Measurements from ENCODE around the gene BFSP1.
A peak's percentile ranks its signal among the peaks of the same experiment; 100 is the strongest.

BFSP1 gene

GRCh38 chr20:17518339-17519052 lies 12.7 kb downstream of the BFSP1 start:
- no peak for DNase-seq

DNA sequence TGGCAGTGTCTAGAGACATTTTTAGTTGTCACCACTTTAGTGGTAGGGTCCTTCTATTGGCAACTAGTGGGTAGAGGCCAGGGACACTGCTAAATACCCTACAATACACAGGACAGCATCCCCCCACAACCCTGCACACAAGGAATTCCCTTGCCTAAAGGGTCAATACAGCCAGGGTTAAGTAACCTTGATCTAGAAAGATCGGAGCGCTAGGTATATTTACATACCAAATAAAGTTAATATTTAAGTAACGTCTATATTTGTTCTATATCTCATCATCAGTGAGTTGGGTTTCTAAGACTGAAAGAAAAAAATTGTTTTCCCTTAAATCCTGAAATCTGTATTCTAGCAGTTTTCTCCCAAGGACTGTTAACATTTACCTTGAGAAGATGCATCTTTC lies 16.1 kb downstream of the BFSP1 start:
- DNase-seq: no peak

DNA sequence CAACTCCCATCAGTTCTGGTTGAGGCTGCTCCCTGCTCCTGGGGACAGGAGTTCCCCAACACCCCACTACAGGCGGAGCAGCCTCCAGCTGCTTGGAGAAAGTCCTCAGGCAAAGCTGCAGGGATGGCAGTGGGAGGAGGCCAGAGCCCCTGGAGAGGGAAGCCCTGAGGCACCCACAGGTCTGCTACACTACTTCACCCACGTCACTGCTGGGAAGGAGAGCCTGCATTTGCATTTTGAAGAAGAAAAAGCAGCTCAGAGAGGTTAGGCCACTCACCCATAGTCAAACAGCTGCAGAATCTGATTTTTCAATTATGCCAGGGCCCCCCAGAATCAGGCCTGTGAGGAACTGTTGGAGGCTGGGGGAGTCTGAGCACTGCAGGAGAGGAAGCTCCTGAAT lies 17.2 kb downstream of the BFSP1 start:
- no peak for DNase-seq

DNA sequence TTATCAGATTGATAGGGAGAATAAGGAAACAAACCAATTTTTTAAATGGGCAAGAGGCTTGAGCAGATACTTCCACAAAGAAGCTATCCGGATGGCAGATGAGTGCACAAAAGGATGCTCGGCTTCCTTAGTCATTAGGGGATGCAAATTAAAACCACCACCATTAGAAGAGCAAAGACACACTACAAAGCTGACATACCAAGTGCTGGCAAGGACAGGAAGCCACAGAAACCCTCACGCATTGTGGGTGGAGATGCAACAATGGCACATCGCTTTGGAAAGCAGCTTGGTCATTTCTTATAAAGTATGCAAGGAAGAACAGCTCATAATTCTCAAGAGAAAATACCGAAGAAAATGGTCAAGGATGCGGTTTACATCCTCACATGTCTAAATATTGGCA lies 19.8 kb downstream of the BFSP1 start:
- no peak for DNase-seq

DNA sequence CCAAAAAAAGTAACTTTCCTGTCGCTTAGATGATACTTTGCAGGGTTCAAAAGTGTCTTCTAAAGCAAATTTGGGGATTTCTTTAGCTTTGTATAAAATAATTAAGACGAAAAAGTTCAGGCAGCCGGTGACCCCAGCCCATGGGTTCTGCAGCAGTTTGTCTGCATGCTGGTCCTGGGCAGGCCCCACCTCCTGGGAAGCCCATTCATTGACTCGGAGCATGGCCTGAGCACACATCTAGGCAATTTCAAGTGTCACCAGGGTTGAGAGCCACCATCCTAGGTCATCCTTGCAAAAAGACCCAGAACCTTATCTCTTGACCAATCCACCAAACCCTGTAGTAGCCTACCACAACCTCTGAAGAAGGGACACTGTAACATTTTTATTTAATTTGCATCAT lies 20.6 kb downstream of the BFSP1 start:
- no peak for DNase-seq

- no peak for DNase-seq
Measured at GRCh38 chr20:17508756-17509155, 22.4 kb downstream of the BFSP1 start.

DNA sequence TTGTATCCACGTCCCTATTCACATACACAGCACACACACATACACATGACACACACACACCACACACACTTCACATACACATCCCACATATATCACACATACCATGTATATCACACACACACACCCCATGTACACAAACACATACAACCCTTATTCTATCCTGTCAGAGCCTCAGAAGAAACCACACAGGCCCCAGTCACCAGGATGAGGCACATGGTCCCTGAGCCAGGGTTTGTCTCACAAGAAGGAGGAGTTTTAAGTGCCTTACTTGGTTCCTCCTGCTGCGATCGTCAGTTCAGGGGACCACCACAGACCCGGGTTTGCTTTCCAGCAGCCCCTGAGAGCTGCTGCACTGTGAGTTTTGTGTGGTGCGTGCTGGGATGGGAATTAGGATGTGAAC lies 23.6 kb downstream of the BFSP1 start:
- DNase-seq: no peak

- no peak for DNase-seq
Measured at GRCh38 chr20:17507032-17507431, 24.1 kb downstream of the BFSP1 start.

- peak; percentile 34 for DNase-seq
Measured at GRCh38 chr20:17505636-17506517, 25.3 kb downstream of the BFSP1 start.

- DNase-seq: peak; percentile 1
Measured at GRCh38 chr20:17504898-17505635, 26.1 kb downstream of the BFSP1 start.

- no peak for DNase-seq
Measured at GRCh38 chr20:17504066-17504897, 26.9 kb downstream of the BFSP1 start.

GRCh38 chr20:17503301-17504065 lies 27.7 kb downstream of the BFSP1 start:
- DNase-seq: no peak

GRCh38 chr20:17502105-17502504 lies 29.1 kb downstream of the BFSP1 start:
- no peak for DNase-seq

DNA sequence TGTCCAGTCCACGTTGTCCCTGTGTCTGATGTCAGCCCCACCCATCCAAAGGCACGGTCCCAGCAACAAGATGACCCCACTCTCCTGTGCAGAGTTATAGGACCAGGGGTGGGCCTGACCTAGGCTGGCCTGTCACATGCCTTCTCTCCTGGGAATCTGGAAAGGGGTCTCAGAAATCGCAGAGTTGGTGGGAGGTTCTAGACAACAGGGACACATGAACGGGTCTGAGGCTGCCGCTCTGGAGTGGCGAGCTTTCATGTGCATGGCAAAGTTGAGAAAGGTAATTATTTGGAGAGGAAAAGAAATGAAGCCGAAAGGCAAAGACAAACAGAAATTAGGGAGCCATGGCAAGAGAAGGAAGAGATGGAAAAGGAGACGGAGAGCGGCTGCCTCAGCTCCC lies 29.5 kb downstream of the BFSP1 start:
- no peak for DNase-seq

GRCh38 chr20:17500826-17501225 lies 30.4 kb downstream of the BFSP1 start:
- no peak for DNase-seq

GRCh38 chr20:17500271-17500670 lies 30.9 kb downstream of the BFSP1 start:
- DNase-seq: no peak

DNA sequence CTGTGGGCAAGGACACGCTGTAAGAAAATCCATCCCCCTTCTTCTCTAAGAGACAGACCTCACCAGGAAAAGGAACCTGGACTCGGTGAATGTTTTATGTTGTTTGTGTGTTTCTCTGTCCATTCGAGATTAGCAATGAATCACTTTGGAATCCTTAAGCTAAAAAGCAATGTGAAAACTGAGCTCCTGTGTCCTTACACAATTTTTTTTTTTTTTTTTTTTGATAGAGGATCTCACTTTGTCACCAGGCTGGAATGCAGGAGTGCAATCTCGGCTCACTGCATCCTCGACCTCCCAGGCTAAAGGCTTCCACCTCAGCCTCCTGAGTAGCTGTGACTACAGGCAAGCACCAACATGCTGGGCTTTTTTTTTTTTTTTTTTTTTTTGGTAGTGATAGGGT lies 32.1 kb downstream of the BFSP1 start:
- DNase-seq: no peak

GRCh38 chr20:17498641-17499040 lies 32.5 kb downstream of the BFSP1 start:
- no peak for DNase-seq

DNA sequence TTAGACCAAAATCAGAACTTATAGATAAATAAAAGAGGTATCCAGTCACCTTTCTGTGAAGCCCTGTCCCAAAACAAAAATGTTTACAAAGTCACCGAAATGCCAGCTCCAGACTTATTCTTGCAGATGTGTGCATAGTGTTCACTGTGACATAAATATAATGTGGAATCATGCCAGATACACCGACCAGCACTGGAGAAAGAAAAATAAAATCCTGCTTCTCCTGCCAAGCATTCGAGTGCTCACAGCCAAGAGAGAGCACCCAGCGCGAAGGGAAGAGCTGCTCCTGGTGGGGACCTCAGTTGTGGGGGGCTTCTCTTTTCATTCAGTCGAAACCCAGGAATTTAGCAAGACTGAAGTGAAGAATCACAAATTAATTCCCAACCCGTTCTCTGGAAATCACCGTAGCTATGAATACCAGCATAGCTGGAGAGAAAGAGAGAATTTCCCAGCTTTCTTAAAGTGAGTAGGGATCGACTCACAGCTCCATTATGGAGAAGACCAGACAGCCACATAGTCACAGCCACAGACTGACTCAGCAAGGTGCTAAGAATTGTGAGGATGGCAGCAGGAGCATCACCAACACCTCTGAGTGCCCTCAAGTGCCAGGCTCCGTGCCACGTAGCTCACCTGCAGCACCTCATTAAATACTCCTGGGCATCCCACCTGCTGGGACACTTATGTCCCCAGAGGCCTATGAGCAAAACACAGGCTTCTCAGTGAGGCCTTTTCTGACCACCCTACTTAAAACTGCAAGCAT lies 33.2 kb downstream of the BFSP1 start:
- peak; percentile 13 for DNase-seq

DNA sequence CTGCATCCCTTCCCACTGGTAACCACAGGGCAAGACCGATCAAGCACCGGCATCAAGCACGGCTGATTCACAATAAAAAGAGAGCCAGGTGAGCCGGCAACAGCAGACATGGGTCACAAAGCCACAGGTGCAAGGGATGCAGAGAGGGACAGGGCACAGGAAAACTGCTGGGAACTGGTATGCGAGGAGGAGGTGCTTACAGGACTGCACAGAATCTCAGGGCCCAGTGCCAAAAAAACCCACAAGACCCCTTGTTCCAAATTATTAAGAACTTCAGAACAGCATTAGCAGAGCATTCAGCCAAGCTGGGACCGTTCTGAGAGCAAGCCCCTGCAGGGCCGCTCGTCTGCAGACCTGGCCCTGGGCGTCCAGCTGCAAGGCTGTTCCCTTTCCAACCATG lies 35.4 kb downstream of the BFSP1 start:
- no peak for DNase-seq

DNA sequence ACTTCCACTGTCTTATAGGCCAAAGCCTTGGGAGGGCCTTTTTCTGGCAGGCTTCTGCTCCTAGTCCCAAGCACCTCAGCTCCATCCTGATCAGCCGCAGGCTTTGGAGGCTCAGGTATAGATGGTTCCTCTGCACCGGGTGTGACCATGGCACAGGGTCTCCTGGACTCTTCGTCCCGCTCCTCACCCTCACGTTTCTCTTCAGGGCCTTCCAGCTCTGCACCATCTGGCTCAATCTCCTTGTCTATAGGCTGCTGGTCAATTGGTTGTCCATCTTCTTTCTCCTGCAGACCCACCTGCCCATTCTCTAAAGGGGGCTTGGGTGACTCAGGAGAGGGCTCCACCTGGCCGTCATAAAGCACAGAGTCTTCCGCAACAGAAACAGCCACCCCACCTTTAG lies 37.0 kb downstream of the BFSP1 start:
- DNase-seq: no peak

All from NCI-H446 treated with DMSO at 0.1 percent for 48 hours (cell line).